ENCODE measurements around the gene SMS.
"Not testable (repeated sequence)": the region's sequence is repeated elsewhere in the genome, so short reads cannot be mapped to it uniquely, and the experiment has no call there.

Gene SMS

GRCh38 chrX:21952624-21953023 is 12.1 kb downstream of the SMS start:
- no peak for FAIRE-seq
- DNase-seq (ENCODE audit: insufficient read length), result no peak
- TF ChIP-seq TAF1 (IDR thresholded peaks at IDR 0.05; ENCODE audit: borderline replicate concordance, low read depth, low read length), result no peak
- no peak for TF ChIP-seq POLR2AphosphoS5 (IDR thresholded peaks at IDR 0.05; ENCODE audit: low read depth, low read length)
- no peak for TF ChIP-seq POLR2A (IDR thresholded peaks at IDR 0.05; ENCODE audit: low read depth, low read length)

GRCh38 chrX:21953195-21953830 is 12.8 kb downstream of the SMS start:
- not testable (repeated sequence) for DNase-seq (ENCODE audit: insufficient read length); FAIRE-seq

GRCh38 chrX:21955403-21956189 is 15.1 kb downstream of the SMS start:
- TF ChIP-seq POLR2AphosphoS5 (IDR thresholded peaks at IDR 0.05; ENCODE audit: low read depth, low read length) (no peak), POLR2A (IDR thresholded peaks at IDR 0.05; ENCODE audit: low read depth, low read length) (no peak), TAF1 (IDR thresholded peaks at IDR 0.05; ENCODE audit: borderline replicate concordance, low read depth, low read length) (no peak)
- FAIRE-seq (no peak), DNase-seq (ENCODE audit: insufficient read length) (no peak)

- FAIRE-seq (no peak), DNase-seq (ENCODE audit: insufficient read length) (no peak)
- TF ChIP-seq POLR2A (IDR thresholded peaks at IDR 0.05; ENCODE audit: low read depth, low read length) (no peak), TAF1 (IDR thresholded peaks at IDR 0.05; ENCODE audit: borderline replicate concordance, low read depth, low read length) (no peak)
These were observed 16.3 kb downstream of the SMS start for GRCh38 chrX:21956783-21957182.

GRCh38 chrX:21958187-21958586 is 17.7 kb downstream of the SMS start:
- no peak for DNase-seq (ENCODE audit: insufficient read length)
- TF ChIP-seq POLR2A (IDR thresholded peaks at IDR 0.05; ENCODE audit: low read depth, low read length) (no peak), POLR2AphosphoS5 (IDR thresholded peaks at IDR 0.05; ENCODE audit: low read depth, low read length) (no peak), TAF1 (IDR thresholded peaks at IDR 0.05; ENCODE audit: borderline replicate concordance, low read depth, low read length) (no peak)
- no peak for FAIRE-seq

- no peak for FAIRE-seq
- no peak for TF ChIP-seq TAF1 (IDR thresholded peaks at IDR 0.05; ENCODE audit: borderline replicate concordance, low read depth, low read length)
- TF ChIP-seq POLR2AphosphoS5 (IDR thresholded peaks at IDR 0.05; ENCODE audit: low read depth, low read length), result no peak
- no peak for TF ChIP-seq POLR2A (IDR thresholded peaks at IDR 0.05; ENCODE audit: low read depth, low read length)
These were observed 18.4 kb downstream of the SMS start for GRCh38 chrX:21958916-21959315.

GRCh38 chrX:21959362-21960051 is 19.0 kb downstream of the SMS start:
- peak; percentile 60 for FAIRE-seq
- TF ChIP-seq POLR2A (IDR thresholded peaks at IDR 0.05; ENCODE audit: low read depth, low read length), result no peak
- no peak for TF ChIP-seq POLR2AphosphoS5 (IDR thresholded peaks at IDR 0.05; ENCODE audit: low read depth, low read length)
- no peak for TF ChIP-seq TAF1 (IDR thresholded peaks at IDR 0.05; ENCODE audit: borderline replicate concordance, low read depth, low read length)
- DNase-seq (ENCODE audit: insufficient read length), result no peak

More at GRCh38 chrX:21958916-21959315, 18.4 kb downstream of the SMS start:
- no peak for DNase-seq (ENCODE audit: insufficient read length)

- no peak for FAIRE-seq
These were observed 20.3 kb downstream of the SMS start for GRCh38 chrX:21960569-21961541.

GRCh38 chrX:21962361-21962760 is 21.9 kb downstream of the SMS start:
- DNase-seq (ENCODE audit: insufficient read length), result no peak
- no peak for TF ChIP-seq POLR2A (IDR thresholded peaks at IDR 0.05; ENCODE audit: low read depth, low read length)
- TF ChIP-seq TAF1 (IDR thresholded peaks at IDR 0.05; ENCODE audit: borderline replicate concordance, low read depth, low read length), result no peak
- no peak for TF ChIP-seq POLR2AphosphoS5 (IDR thresholded peaks at IDR 0.05; ENCODE audit: low read depth, low read length)
- no peak for FAIRE-seq

More at GRCh38 chrX:21960569-21961541, 20.3 kb downstream of the SMS start:
- TF ChIP-seq TAF1 (IDR thresholded peaks at IDR 0.05; ENCODE audit: borderline replicate concordance, low read depth, low read length), result no peak
- no peak for TF ChIP-seq POLR2AphosphoS5 (IDR thresholded peaks at IDR 0.05; ENCODE audit: low read depth, low read length)
- no peak for DNase-seq (ENCODE audit: insufficient read length)

GRCh38 chrX:21963269-21963668 is 22.8 kb downstream of the SMS start:
- DNase-seq (ENCODE audit: insufficient read length) (no peak), FAIRE-seq (no peak)
- TF ChIP-seq POLR2AphosphoS5 (IDR thresholded peaks at IDR 0.05; ENCODE audit: low read depth, low read length), result no peak
- no peak for TF ChIP-seq TAF1 (IDR thresholded peaks at IDR 0.05; ENCODE audit: borderline replicate concordance, low read depth, low read length)
- TF ChIP-seq POLR2A (IDR thresholded peaks at IDR 0.05; ENCODE audit: low read depth, low read length), result no peak

Data from GM12892 (cell line).